Stomach (tissue), 9 donors: ENCODE results near the gene FJX1. TPM values are rescaled to one million over a fixed set of nuclear protein-coding genes. Genes with fewer than 3 reads are reported as not detected.

Experiments
- DNase-seq, 2 donors: peaks; one replicate each; pipeline versions ENCODE4 v3.0.0 to v3.0.0-alpha.2; 2013 to 2019
- H3K27ac ChIP-seq, 5 donors: fragments of 200-600 bp in 4 of 5; sonication (generic) in 4 of 5; one replicate each; pipeline ENCODE4 v1.5.1; 2013 to 2019; ENCODE audit warnings: mild to moderate bottlenecking in 1 of 5, moderate library complexity in 1 of 5
- H3K27me3 ChIP-seq, 3 donors: fragments of 200-600 bp; sonication (generic); one replicate each; pipeline ENCODE4 v1.5.1; 2017 to 2019; ENCODE audit warnings: mixed run types in 1 of 3
- H3K36me3 ChIP-seq, 4 donors: fragments of 200-600 bp; sonication (generic); 1 replicate in 3 of 4; 2 replicates in 1 of 4; pipeline ENCODE4 v1.5.1; 2016 to 2019
- H3K4me1 ChIP-seq, 4 donors: fragments of 200-600 bp; sonication (generic); one replicate each; pipeline ENCODE4 v1.5.1; 2016 to 2019
- H3K4me3 ChIP-seq, 4 donors: fragments of 200-600 bp; sonication (generic) in 3 of 4; one replicate each; pipeline ENCODE4 v1.5.1; 2016 to 2019; ENCODE audit warnings: mild to moderate bottlenecking in 1 of 4
- H3K9me3 ChIP-seq, 4 donors: fragments of 200-600 bp; sonication (generic); one replicate each; pipeline ENCODE4 v1.5.1; 2016 to 2019
- CTCF ChIP-seq, 7 experiments: fragments of 450-650 bp in 4 of 7; fragments of 200-600 bp in 3 of 7; sonication (generic) in 3 of 7; IDR thresholded peaks; one replicate each; pipeline ENCODE4 v1.5.1; 2016 to 2019; ENCODE audit warnings: antibody characterized with exemption in 7 of 7, control low read depth in 2 of 7, mild to moderate bottlenecking in 1 of 7
- EP300 ChIP-seq: sonication (generic); formaldehyde crosslinking; IDR thresholded peaks from one replicate; pipeline ENCODE4 v1.6.1; 2017; ENCODE audit warnings: antibody characterized with exemption
- POLR2A ChIP-seq, 4 donors: fragments of 450-650 bp; IDR thresholded peaks; one replicate each; pipeline ENCODE4 v1.6.1; 2016; ENCODE audit warnings: antibody characterized with exemption in 4 of 4, control low read depth in 2 of 4, mild to moderate bottlenecking in 1 of 4, moderate library complexity in 1 of 4
- POLR2AphosphoS5 ChIP-seq, 3 donors: sonication (generic); formaldehyde crosslinking; IDR thresholded peaks; one replicate each; pipeline ENCODE4 v1.6.1; 2016; ENCODE audit warnings: antibody characterized with exemption in 3 of 3
- WGBS, 5 donors: extraction: QIAGEN DNeasy Blood & Tissue Kit in 3 of 5; methylation state at CpG; one replicate each; pipeline versions ENCODE4 v1.1.5 to v1.1.7; 2013 to 2018; 5-methylcytosine and 5-hydroxymethylcytosine counted together
- intact Hi-C: fragments of 100-400 bp; cut with DNase I; formaldehyde crosslinking; loops from one replicate; pipeline ENCODE4 v1.15.1; 2023; ENCODE audit warnings: low total_unique reads
- polyA plus RNA-seq, 3 donors: library from polyadenylated mRNA; stranded (reverse); fragments of 200-250 nt; gene quantifications; one replicate each; pipeline ENCODE4 v1.2.3, GENCODE V29; 2013
- total RNA-seq, 5 donors: library from RNA; depleted of rRNA; stranded (reverse); fragments of >200 nt; gene quantifications; one replicate each; pipeline versions ENCODE4 v1.1.0 to v1.2.3, GENCODE V29; 2014 to 2016
- donor health status: healthy with polysubstance abuse.
- donor health status: Bipolar disorder and iron deficiency.
- donor health status: healthy.

Gene FJX1
- total and polyA plus RNA-seq, 8 donors, result 0.45 to 5.2 (median 3.1) TPM; not detected in 2

- no peak overlapping the region for H3K27ac ChIP-seq
- WGBS, 5 donors, result 67 to 81% (median 75%) methylated on average over 6 of the region's 6 CpGs
- no peak overlapping the region for H3K4me3 ChIP-seq
- TF ChIP-seq CTCF (IDR thresholded peaks at IDR 0.05) (no peak), EP300 (no peak), POLR2A (IDR thresholded peaks at IDR 0.05) (no peak), POLR2AphosphoS5 (IDR thresholded peaks at IDR 0.05) (no peak)
- DNase-seq, result no peak
- no peaks in the 10 kb centered on the region for H3K36me3 ChIP-seq
- H3K9me3 ChIP-seq, result no peaks in the 10 kb centered on the region
- intact Hi-C loops, result no loop called here
- H3K27me3 ChIP-seq, result peaks cover 0 to 9% (median 3%) of the 10 kb centered on the region in 3 donors
- no peaks in the 10 kb centered on the region for H3K4me1 ChIP-seq
These were observed 23.1 kb downstream of the FJX1 start for GRCh38 chr11:35641171-35641897.

- Histone ChIP-seq H3K4me1 (no peaks in the 10 kb centered on the region), H3K9me3 (no peaks in the 10 kb centered on the region), H3K27me3 (peaks cover 0 to 9% (median 3%) of the 10 kb centered on the region in 3 donors), H3K36me3 (no peaks in the 10 kb centered on the region), H3K4me3 (no peak overlapping the region), H3K27ac (no peak overlapping the region)
- 76 to 91% (median 83%) methylated on average over 3 of the region's 3 CpGs for WGBS, 5 donors
- intact Hi-C loops, result no loop called here
- TF ChIP-seq CTCF (IDR thresholded peaks at IDR 0.05) (no peak), POLR2A (IDR thresholded peaks at IDR 0.05) (no peak), EP300 (no peak), POLR2AphosphoS5 (IDR thresholded peaks at IDR 0.05) (no peak)
- no peak for DNase-seq
These were observed 23.7 kb downstream of the FJX1 start for GRCh38 chr11:35641964-35642363.

DNA sequence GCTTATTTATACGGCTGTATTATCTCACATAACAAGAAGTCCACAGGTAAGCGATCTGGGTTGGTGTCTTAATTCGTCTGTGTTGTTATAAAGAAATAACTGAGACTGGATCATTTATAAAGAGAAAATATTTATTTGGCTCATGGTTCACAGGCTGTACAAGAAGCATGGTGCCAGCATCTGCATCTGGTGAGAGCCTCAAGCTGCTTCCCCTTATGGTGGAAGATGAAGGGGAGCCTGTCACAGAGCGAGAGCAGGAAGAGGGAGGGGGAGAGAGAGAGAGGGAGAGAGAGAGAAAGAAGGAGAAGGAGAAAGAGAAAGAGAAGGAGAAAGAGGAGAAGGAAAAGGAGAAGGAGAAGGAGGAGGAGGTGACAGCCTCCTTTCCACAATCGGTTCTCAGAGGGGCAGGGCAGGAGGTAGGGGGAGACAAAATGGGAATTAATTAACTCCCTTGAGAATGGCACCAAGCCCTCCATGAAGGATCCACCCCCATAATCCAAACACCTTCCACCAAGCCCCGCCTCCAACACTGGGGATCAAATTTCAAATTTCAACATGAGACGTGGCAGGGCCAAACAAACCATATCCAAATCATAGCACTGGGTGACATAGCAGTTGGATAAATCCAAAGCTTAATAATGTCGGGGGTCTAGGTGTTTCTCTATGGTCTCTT, 29.3 kb downstream of the FJX1 start:
- DNase-seq, result no peak
- Histone ChIP-seq H3K27me3 (peaks cover 0 to 3% (median 0%) of the 10 kb centered on the region in 3 donors), H3K4me3 (no peak overlapping the region), H3K36me3 (no peaks in the 10 kb centered on the region), H3K27ac (no peak overlapping the region), H3K9me3 (no peaks in the 10 kb centered on the region), H3K4me1 (no peaks in the 10 kb centered on the region)
- TF ChIP-seq POLR2A (IDR thresholded peaks at IDR 0.05), result no peak
- TF ChIP-seq POLR2AphosphoS5 (IDR thresholded peaks at IDR 0.05), result no peak
- no peak for TF ChIP-seq EP300
- no peak for TF ChIP-seq CTCF (IDR thresholded peaks at IDR 0.05)
- intact Hi-C loops, result no loop called here
- 63 to 70% (median 65%) methylated on average over 8 of the region's 8 CpGs for WGBS, 5 donors

DNA sequence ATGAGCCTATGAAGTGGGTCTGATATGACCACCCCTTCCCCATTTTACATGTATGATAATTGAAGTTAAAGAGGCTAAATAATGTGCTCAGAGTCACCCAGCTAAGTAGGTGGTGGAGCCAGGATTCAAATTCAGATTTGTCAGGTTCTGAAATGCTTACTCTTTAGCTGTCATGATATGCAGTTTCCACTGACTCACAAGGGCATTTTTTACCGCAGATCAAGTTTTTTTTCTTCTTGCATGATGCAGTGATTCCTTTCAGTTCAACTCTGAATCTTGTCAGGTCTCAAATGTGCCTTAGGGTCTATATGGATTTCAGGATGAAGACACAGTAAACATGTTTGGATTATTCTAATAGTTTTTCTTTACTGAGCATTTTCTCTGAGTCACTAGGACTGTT, 31.7 kb downstream of the FJX1 start:
- Histone ChIP-seq H3K27ac (no peak overlapping the region), H3K9me3 (no peaks in the 10 kb centered on the region), H3K4me1 (no peaks in the 10 kb centered on the region), H3K36me3 (no peaks in the 10 kb centered on the region), H3K4me3 (no peak overlapping the region), H3K27me3 (no peaks in the 10 kb centered on the region)
- intact Hi-C loops, result no loop called here
- TF ChIP-seq CTCF (IDR thresholded peaks at IDR 0.05), result no peak
- no peak for DNase-seq
- 48 to 65% (median 59%) methylated on average over 1 of the region's 1 CpG for WGBS, 5 donors
